ENCODE data around the gene PPP1CB. TPM values are rescaled to one million over a fixed set of nuclear protein-coding genes. Genes with fewer than 3 reads are reported as not detected.
A peak's percentile ranks its signal among the peaks of the same experiment; 100 is the strongest.

Gene PPP1CB
- total RNA-seq, 1 experiment from 2014 or later: 269 TPM

GRCh38 chr2:28821295-28821958 is 69.8 kb downstream of the PPP1CB start:
- H3K9me3 Mint-ChIP-seq (ENCODE audit: unreplicated experiment): no peaks in the 10 kb centered on the region
- H3K27me3 Mint-ChIP-seq (ENCODE audit: insufficient read depth, unreplicated experiment): no peaks in the 10 kb centered on the region
- H3K36me3 Mint-ChIP-seq (ENCODE audit: insufficient read depth, unreplicated experiment): peaks cover 4% of the 10 kb centered on the region
- H3K27ac Mint-ChIP-seq (ENCODE audit: low read depth, unreplicated experiment): no peak overlapping the region
- ChIA-PET CTCF (interaction anchor here (0.5 to 1.9 kb wide), 11 partner anchors 10 to 1264 kb away, joined by 3 to 10 read pairs (median 3); no protein-coding TSS in a partner anchor), POLR2A (interaction anchor here (0.8 to 1.2 kb wide), 4 partner anchors 19 to 255 kb away, joined by 3 to 5 read pairs (median 4); partner anchors contain the start of gene TRMT61B)
- DNase-seq (ENCODE audit: unreplicated experiment): peak; percentile 70
- no TSS peak for BruUV-seq (replicated peaks)
- TF ChIP-seq CTCF (IDR thresholded peaks at IDR 0.05; ENCODE audit: unreplicated experiment): peak; percentile 59
- no peaks in the 10 kb centered on the region for H3K4me1 Mint-ChIP-seq (ENCODE audit: insufficient read depth, unreplicated experiment)
- H3K4me3 Mint-ChIP-seq (ENCODE audit: unreplicated experiment): no peak overlapping the region
- intact Hi-C loops (cut with micrococcal nuclease): loop anchor here (2.0 to 10.0 kb wide), 4 partner anchors 76 to 375 kb away; no protein-coding TSS in a partner anchor

- DNase-seq (ENCODE audit: unreplicated experiment): no peak
Observed at GRCh38 chr2:28822036-28822435, 70.4 kb downstream of the PPP1CB start.

GRCh38 chr2:28824207-28824606 is 72.6 kb downstream of the PPP1CB start:
- no peak overlapping the region for H3K27ac Mint-ChIP-seq (ENCODE audit: low read depth, unreplicated experiment)
- POLR2A ChIA-PET: interaction anchor here (0.9 kb wide), 1 partner anchor 33 kb away, joined by 3 read pairs; no protein-coding TSS in a partner anchor
- H3K4me3 Mint-ChIP-seq (ENCODE audit: unreplicated experiment): no peak overlapping the region

More at GRCh38 chr2:28822036-28822435, 70.4 kb downstream of the PPP1CB start:
- H3K9me3 Mint-ChIP-seq (ENCODE audit: unreplicated experiment): no peaks in the 10 kb centered on the region
- no peaks in the 10 kb centered on the region for H3K27me3 Mint-ChIP-seq (ENCODE audit: insufficient read depth, unreplicated experiment)
- H3K27ac Mint-ChIP-seq (ENCODE audit: low read depth, unreplicated experiment): no peak overlapping the region
- H3K4me3 Mint-ChIP-seq (ENCODE audit: unreplicated experiment): no peak overlapping the region
- H3K4me1 Mint-ChIP-seq (ENCODE audit: insufficient read depth, unreplicated experiment): no peaks in the 10 kb centered on the region
- ChIA-PET CTCF (interaction anchor here (0.5 to 1.9 kb wide), 5 partner anchors 22 to 1082 kb away, joined by 3 to 6 read pairs (median 3); no protein-coding TSS in a partner anchor), POLR2A (interaction anchor here (0.8 kb wide), 1 partner anchor 255 kb away, joined by 4 read pairs; no protein-coding TSS in a partner anchor)
- BruUV-seq (replicated peaks): no TSS peak
- no peaks in the 10 kb centered on the region for H3K36me3 Mint-ChIP-seq (ENCODE audit: insufficient read depth, unreplicated experiment)
- intact Hi-C loops (cut with micrococcal nuclease): loop anchor here (5.0 to 10.0 kb wide), 3 partner anchors 75 to 133 kb away; no protein-coding TSS in a partner anchor
- TF ChIP-seq CTCF (IDR thresholded peaks at IDR 0.05; ENCODE audit: unreplicated experiment): no peak

More at GRCh38 chr2:28824207-28824606, 72.6 kb downstream of the PPP1CB start:
- Mint-ChIP-seq H3K9me3 (ENCODE audit: unreplicated experiment) (no peaks in the 10 kb centered on the region), H3K27me3 (ENCODE audit: insufficient read depth, unreplicated experiment) (no peaks in the 10 kb centered on the region), H3K4me1 (ENCODE audit: insufficient read depth, unreplicated experiment) (no peaks in the 10 kb centered on the region), H3K36me3 (ENCODE audit: insufficient read depth, unreplicated experiment) (peaks cover 5% of the 10 kb centered on the region)
- intact Hi-C loops (cut with micrococcal nuclease): loop anchor here (5.0 to 10.0 kb wide), 3 partner anchors 73 to 131 kb away; no protein-coding TSS in a partner anchor
- no TSS peak for BruUV-seq (replicated peaks)
- CTCF ChIA-PET: no interaction called here
- no peak for DNase-seq (ENCODE audit: unreplicated experiment)
- no peak for TF ChIP-seq CTCF (IDR thresholded peaks at IDR 0.05; ENCODE audit: unreplicated experiment)

All from MCF 10A (cell line).